Thoracic aorta (tissue), 2 donors: Measurements from ENCODE around the gene LRCH3. TPM values are rescaled to one million over a fixed set of nuclear protein-coding genes. Genes with fewer than 3 reads are reported as not detected.
A peak's percentile ranks its signal among the peaks of the same experiment; 100 is the strongest.

ENCODE experiments used
- ATAC-seq: fragments of 150-250 bp; one replicate; pipeline ENCODE4 v1.8.0; 2017; ENCODE audit warnings: low read depth; ENCODE audit not compliant: insufficient number of reproducible peaks, low FRiP score
- DNase-seq: peaks from one replicate; pipeline ENCODE4 v3.0.0-alpha.2; 2020; ENCODE audit warnings: low spot score
- H3K27ac ChIP-seq, 2 donors: fragments of 200-600 bp; sonication (generic); 1 replicate in 1 of 2; 2 replicates in 1 of 2; pipeline ENCODE4 v1.5.1; 2016; ENCODE audit warnings: mild to moderate bottlenecking in 2 of 2, moderate library complexity in 2 of 2
- H3K27me3 ChIP-seq: fragments of 200-600 bp; sonication (generic); replicated peaks from 2 replicates; pipeline ENCODE4 v1.6.0; 2016; ENCODE audit warnings: mild to moderate bottlenecking; ENCODE audit not compliant: insufficient read depth
- H3K36me3 ChIP-seq: fragments of 200-600 bp; sonication (generic); one replicate; pipeline ENCODE4 v1.5.1; 2016
- H3K4me1 ChIP-seq, 2 donors: fragments of 200-600 bp; sonication (generic); 1 replicate in 1 of 2; 2 replicates in 1 of 2; pipeline versions ENCODE4 v1.5.1 to v1.6.0; 2016; ENCODE audit warnings: low read depth in 2 of 2, mild to moderate bottlenecking in 1 of 2; ENCODE audit not compliant: control insufficient read depth in 1 of 2
- H3K4me3 ChIP-seq: fragments of 200-600 bp; sonication (generic); 2 replicates; pipeline ENCODE4 v1.5.1; 2016; ENCODE audit warnings: mild to moderate bottlenecking
- H3K9me3 ChIP-seq: fragments of 200-600 bp; sonication (generic); 2 replicates; pipeline ENCODE4 v1.5.1; 2016
- CTCF ChIP-seq: fragments of 200-600 bp; sonication (generic); IDR thresholded peaks from one replicate; pipeline ENCODE4 v1.5.1; 2019; ENCODE audit warnings: antibody characterized with exemption
- total RNA-seq, 2 donors: library from RNA; depleted of rRNA; stranded (reverse); fragments of >200 nt; gene quantifications; one replicate each; pipeline versions ENCODE4 v1.1.0 to v1.2.3, GENCODE V29; 2016

The LRCH3 gene
- total RNA-seq, 2 donors from 2014 or later, result 66.7 to 87.6 TPM

- H3K4me1 ChIP-seq, result peaks cover 10 to 33% of the 10 kb centered on the region in 2 donors
- ATAC-seq (no peak), DNase-seq (peak; percentile 11)
- H3K27me3 ChIP-seq, result no peaks in the 10 kb centered on the region
- peak overlapping the region; percentile 93 for H3K4me3 ChIP-seq
- no peaks in the 10 kb centered on the region for H3K36me3 ChIP-seq
- H3K27ac ChIP-seq, result peak overlapping the region; percentile 94 to 97
- H3K9me3 ChIP-seq, result no peaks in the 10 kb centered on the region
- no peak for TF ChIP-seq CTCF
Measured at GRCh38 chr3:197749315-197749600, 41.8 kb upstream of the LRCH3 start.

GRCh38 chr3:197749601-197750395 lies 41.3 kb upstream of the LRCH3 start, which contains the start of gene FYTTD1:
Gene FYTTD1, plus strand, starts transcription at chr3:197749883. Its CDS starts 89 bp downstream, at chr3:197749972.
- DNase-seq (peak; percentile 47), ATAC-seq (peak; percentile 57)
- no peaks in the 10 kb centered on the region for H3K9me3 ChIP-seq
- peak within 1 kb of the TSS; percentile 93 for H3K4me3 ChIP-seq
- no peaks in the 10 kb centered on the region for H3K36me3 ChIP-seq
- H3K27me3 ChIP-seq, result no peaks in the 10 kb centered on the region
- peak; percentile 50 for TF ChIP-seq CTCF
- H3K27ac ChIP-seq, result peak within 1 kb of the TSS; percentile 94 to 97
- peaks cover 10 to 33% of the 10 kb centered on the region in 2 donors for H3K4me1 ChIP-seq

- H3K9me3 ChIP-seq, result no peaks in the 10 kb centered on the region
- peaks cover 10 to 33% of the 10 kb centered on the region in 2 donors for H3K4me1 ChIP-seq
- ATAC-seq (no peak), DNase-seq (peak; percentile 12)
- H3K36me3 ChIP-seq, result no peaks in the 10 kb centered on the region
- H3K27me3 ChIP-seq, result no peaks in the 10 kb centered on the region
- no peak for TF ChIP-seq CTCF
- peak overlapping the region; percentile 94 to 97 for H3K27ac ChIP-seq
- peak overlapping the region; percentile 93 for H3K4me3 ChIP-seq
Measured at GRCh38 chr3:197750396-197750831, 40.6 kb upstream of the LRCH3 start.

GRCh38 chr3:197750858-197751737 lies 40.0 kb upstream of the LRCH3 start:
- peak overlapping the region; percentile 94 to 97 for H3K27ac ChIP-seq
- H3K27me3 ChIP-seq, result no peaks in the 10 kb centered on the region
- DNase-seq, result peak; percentile 19
- peaks cover 10 to 36% of the 10 kb centered on the region in 2 donors for H3K4me1 ChIP-seq
- peak overlapping the region; percentile 93 for H3K4me3 ChIP-seq
- no peaks in the 10 kb centered on the region for H3K9me3 ChIP-seq
- TF ChIP-seq CTCF, result no peak
- no peaks in the 10 kb centered on the region for H3K36me3 ChIP-seq
- no peak for ATAC-seq

GRCh38 chr3:197752107-197752506 lies 38.9 kb upstream of the LRCH3 start:
- Histone ChIP-seq H3K4me3 (peak overlapping the region; percentile 93), H3K27ac (peak overlapping the region; percentile 94 to 97), H3K4me1 (peaks cover 10 to 40% of the 10 kb centered on the region in 2 donors), H3K9me3 (no peaks in the 10 kb centered on the region), H3K36me3 (no peaks in the 10 kb centered on the region), H3K27me3 (no peaks in the 10 kb centered on the region)
- DNase-seq (no peak), ATAC-seq (no peak)
- no peak for TF ChIP-seq CTCF
